ENCODE measurements around the gene LRMDA. TPM values are rescaled to one million over a fixed set of nuclear protein-coding genes. Genes with fewer than 3 reads are reported as not detected.

The LRMDA gene
- total and polyA plus RNA-seq, 10 of the 15 experiments (the other 5 are each of a cell fraction or from before 2014, with no cell fraction given), result 0.07 to 0.54 (median 0.29) TPM; not detected in 4

- no peak for TF ChIP-seq USF1 (IDR thresholded peaks at IDR 0.05; ENCODE audit: borderline replicate concordance, extremely low read length, insufficient read depth, low read depth, low read length)
These were observed 434.8 kb downstream of the LRMDA start (continued) for GRCh38 chr10:75866300-75866625.

GRCh38 chr10:75866731-75867130, 435.3 kb downstream of the LRMDA start:
- Histone ChIP-seq H3K4me3 (no peak overlapping the region), H3K79me2 (ENCODE audit: control insufficient read depth, insufficient read depth, low read length) (no peaks in the 10 kb centered on the region), H3K4me2 (ENCODE audit: control insufficient read depth, insufficient read depth) (no peak overlapping the region), H3K9ac (ENCODE audit: control insufficient read depth, insufficient read depth, low read length) (no peak overlapping the region), H3K4me1 (ENCODE audit: control insufficient read depth, insufficient read depth, low read length) (no peaks in the 10 kb centered on the region), H3K9me3 (replicated peaks; ENCODE audit: control insufficient read depth, insufficient read depth, low read length) (no peaks in the 10 kb centered on the region), H4K20me1 (ENCODE audit: control insufficient read depth, insufficient read depth) (no peaks in the 10 kb centered on the region), H3K27me3 (replicated peaks in 1 of 2; ENCODE audit: control insufficient read depth in 2 of 2, insufficient read depth in 2 of 2, low read length in 1 of 2) (no peaks in the 10 kb centered on the region), H2AFZ (ENCODE audit: control insufficient read depth, low read depth, low read length) (no peak overlapping the region), H3K36me3 (ENCODE audit: control insufficient read depth in 2 of 2, insufficient read depth in 2 of 2, low read length in 1 of 2) (no peaks in the 10 kb centered on the region), H3K27ac (ENCODE audit: control insufficient read depth, insufficient read depth) (no peak overlapping the region)
- ATAC-seq, result no peak
- ChIA-PET SMC1A (ENCODE audit: uncharacterized antibody, unreplicated experiment) (interaction anchor here (0.5 kb wide), 1 partner anchor 679 kb away, joined by 3 read pairs; no protein-coding TSS in a partner anchor), CTCF (no interaction called here), POLR2A (no interaction called here), RAD21 (ENCODE audit: unreplicated experiment) (no interaction called here)
- in situ Hi-C loops (cut with MboI) (no loop called here), intact Hi-C loops (cut with micrococcal nuclease; ENCODE audit: unreplicated experiment) (no loop called here)
- BruUV-seq (replicated peaks), result no TSS peak
- DNase-seq (ENCODE audit: low read depth, low spot score), result no peak
- WGBS (ENCODE audit: insufficient coverage, insufficient replicate concordance, low lambda C conversion rate, missing lambda C conversion rate), result 9% methylated on average over 4 of the region's 4 CpGs
- no peak for TF ChIP-seq NFIC (IDR thresholded peaks at IDR 0.05; ENCODE audit: low read depth, low read length)
- no peak for TF ChIP-seq ZNF24 (IDR thresholded peaks at IDR 0.05)
- no peak for TF ChIP-seq ZNF217 (IDR thresholded peaks at IDR 0.05)
- no peak for TF ChIP-seq TCF12 (IDR thresholded peaks at IDR 0.05; ENCODE audit: low read depth, low read length)
- TF ChIP-seq SMARCA5 (IDR thresholded peaks at IDR 0.05), result no peak
- no peak for TF ChIP-seq PML (IDR thresholded peaks at IDR 0.05; ENCODE audit: low read length)
- no peak for TF ChIP-seq GABPA (IDR thresholded peaks at IDR 0.05; ENCODE audit: low read depth)
- no peak for TF ChIP-seq SREBF2 (IDR thresholded peaks at IDR 0.05; ENCODE audit: low read length)
- FAIRE-seq, result no peak

Data from GM12878 (cell line).